HepG2 (cell line): Measurements from ENCODE around the gene EARS2. TPM values are rescaled to one million over a fixed set of nuclear protein-coding genes. Genes with fewer than 3 reads are reported as not detected.

Source experiments
- AKNA ChIP-seq: sonication (generic); formaldehyde crosslinking; IDR thresholded peaks from 2 replicates; pipeline ENCODE4 v1.4.0; 2020; ENCODE audit warnings: missing genetic modification reagents, borderline replicate concordance
- KLF11 ChIP-seq: IDR thresholded peaks from 2 replicates; pipeline ENCODE4 v1.6.1; 2016; ENCODE audit warnings: missing compliant biosample characterization
- KLF12 ChIP-seq: sonication (generic); formaldehyde crosslinking; IDR thresholded peaks from 2 replicates; pipeline ENCODE4 v1.4.0; 2020; ENCODE audit warnings: missing genetic modification reagents, borderline replicate concordance
- SAFB2 ChIP-seq: sonication (generic); formaldehyde crosslinking; IDR thresholded peaks from 2 replicates; pipeline ENCODE4 v1.5.1; 2020; ENCODE audit warnings: missing genetic modification reagents, low read depth, mild to moderate bottlenecking, borderline replicate concordance
- SNAI1 ChIP-seq: sonication (generic); formaldehyde crosslinking; IDR thresholded peaks from 2 replicates; pipeline ENCODE4 v1.5.0; 2020; ENCODE audit warnings: mild to moderate bottlenecking, missing genetic modification reagents, borderline replicate concordance
- TEF ChIP-seq: sonication (generic); formaldehyde crosslinking; IDR thresholded peaks from 2 replicates; pipeline ENCODE4 v1.5.0; 2020; ENCODE audit warnings: missing genetic modification reagents
- ZBTB2 ChIP-seq: sonication (generic); formaldehyde crosslinking; IDR thresholded peaks from 2 replicates; pipeline ENCODE4 v1.8.0; 2022; ENCODE audit warnings: low read depth, missing genetic modification reagents
- ZBTB3 ChIP-seq: sonication (generic); formaldehyde crosslinking; IDR thresholded peaks from 2 replicates; pipeline ENCODE4 v1.4.0; 2020; ENCODE audit warnings: low read depth, mild to moderate bottlenecking, moderate library complexity, missing genetic modification reagents, borderline replicate concordance
- ZNF362 ChIP-seq: sonication (generic); formaldehyde crosslinking; IDR thresholded peaks from 2 replicates; pipeline ENCODE4 v1.4.0; 2020; ENCODE audit warnings: missing genetic modification reagents, mild to moderate bottlenecking, borderline replicate concordance
- ZNF646 ChIP-seq: sonication (generic); formaldehyde crosslinking; IDR thresholded peaks from 2 replicates; pipeline ENCODE4 v1.9.0; 2021; ENCODE audit warnings: mild to moderate bottlenecking, missing genetic modification reagents
- ZNF670 ChIP-seq: sonication (generic); formaldehyde crosslinking; IDR thresholded peaks from 2 replicates; pipeline ENCODE4 v1.8.0; 2022; ENCODE audit warnings: mild to moderate bottlenecking, missing genetic modification reagents, borderline replicate concordance
- ZNF713 ChIP-seq: sonication (generic); formaldehyde crosslinking; IDR thresholded peaks from 2 replicates; pipeline ENCODE4 v1.4.0; 2020; ENCODE audit warnings: mild to moderate bottlenecking, missing genetic modification reagents
- polyA plus RNA-seq, 8 experiments: library from polyadenylated mRNA; depleted of rRNA in 3 of 8; stranded (reverse) in 7 of 8; unstranded in 1 of 8; fragments of >200 nt; fragmentation: Illumina TruSeq in 4 of 8; extraction: Trizol in 4 of 8; gene quantifications; 2 replicates each; pipeline versions ENCODE4 v1.2.1 to v1.2.3, GENCODE V29; 2011 to 2016; ENCODE audit warnings: low read depth in 4 of 8, missing spikeins in 1 of 8, mixed read lengths in 1 of 8; ENCODE audit not compliant: insufficient read depth in 1 of 8
- total RNA-seq, 5 experiments: library from RNA; depleted of rRNA; stranded (reverse); fragments of >200 nt; fragmentation: Illumina TruSeq; extraction: Trizol; gene quantifications; 2 replicates each; pipeline ENCODE4 v1.2.3, GENCODE V29; 2016; ENCODE audit warnings: low read depth in 1 of 5

Gene EARS2
- total and polyA plus RNA-seq, 2 of the 13 experiments (the other 11 are each of a cell fraction or from before 2014, with no cell fraction given), result 49.4 to 80.4 TPM

- TF ChIP-seq ZBTB2 (CRISPR knock-in tag) (no peak), ZNF646 (CRISPR knock-in tag) (no peak), SAFB2 (CRISPR knock-in tag) (no peak; the same call in 1 of the 2 replicates), ZNF713 (no peak), KLF11 (CRISPR knock-in tag) (no peak), SNAI1 (CRISPR knock-in tag) (no peak), ZBTB3 (CRISPR knock-in tag) (no peak; the same call in 1 of the 2 replicates), KLF12 (CRISPR knock-in tag) (no peak), AKNA (CRISPR knock-in tag) (no peak), TEF (no peak), ZNF670 (CRISPR knock-in tag) (no peak), ZNF362 (no peak)
Observed at GRCh38 chr16:23557779-23558702, 891 bp upstream of the EARS2 start (continued).
